HG02885 (cell line): ENCODE measurements around the gene ARMC6.
"Not testable (repeated sequence)": the region's sequence is repeated elsewhere in the genome, so short reads cannot be mapped to it uniquely, and the experiment has no call there.

Experiments used
- ATAC-seq: cut with Tn5 transposase; IDR thresholded peaks from one replicate; pipeline ENCODE4 v1.9.1; 2021; ENCODE audit warnings: mild to moderate bottlenecking; ENCODE audit not compliant: unreplicated experiment, poor library complexity

Gene ARMC6

GRCh38 chr19:19103167-19103566, 69.8 kb downstream of the ARMC6 start:
- ATAC-seq, result no peak

- ATAC-seq, result no peak
Measured at GRCh38 chr19:19105365-19106055, 72.1 kb downstream of the ARMC6 start.

GRCh38 chr19:19106056-19106551, 72.7 kb downstream of the ARMC6 start:
- ATAC-seq, result no peak

GRCh38 chr19:19106938-19107337, 73.5 kb downstream of the ARMC6 start:
- ATAC-seq, result not testable (repeated sequence)

- no peak for ATAC-seq
Measured at GRCh38 chr19:19107654-19108053, 74.3 kb downstream of the ARMC6 start.
